ENCODE data around the gene BRPF3.

GRCh38 chr6:36178544-36178943, 18.0 kb upstream of the BRPF3 start:
- TF ChIP-seq, protein P1, sequence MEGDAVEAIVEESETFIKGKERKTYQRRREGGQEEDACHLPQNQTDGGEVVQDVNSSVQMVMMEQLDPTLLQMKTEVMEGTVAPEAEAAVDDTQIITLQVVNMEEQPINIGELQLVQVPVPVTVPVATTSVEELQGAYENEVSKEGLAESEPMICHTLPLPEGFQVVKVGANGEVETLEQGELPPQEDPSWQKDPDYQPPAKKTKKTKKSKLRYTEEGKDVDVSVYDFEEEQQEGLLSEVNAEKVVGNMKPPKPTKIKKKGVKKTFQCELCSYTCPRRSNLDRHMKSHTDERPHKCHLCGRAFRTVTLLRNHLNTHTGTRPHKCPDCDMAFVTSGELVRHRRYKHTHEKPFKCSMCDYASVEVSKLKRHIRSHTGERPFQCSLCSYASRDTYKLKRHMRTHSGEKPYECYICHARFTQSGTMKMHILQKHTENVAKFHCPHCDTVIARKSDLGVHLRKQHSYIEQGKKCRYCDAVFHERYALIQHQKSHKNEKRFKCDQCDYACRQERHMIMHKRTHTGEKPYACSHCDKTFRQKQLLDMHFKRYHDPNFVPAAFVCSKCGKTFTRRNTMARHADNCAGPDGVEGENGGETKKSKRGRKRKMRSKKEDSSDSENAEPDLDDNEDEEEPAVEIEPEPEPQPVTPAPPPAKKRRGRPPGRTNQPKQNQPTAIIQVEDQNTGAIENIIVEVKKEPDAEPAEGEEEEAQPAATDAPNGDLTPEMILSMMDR (tag by site-specific recombination; IDR thresholded peaks at IDR 0.05) = no peak
- TF ChIP-seq ZNF19 (tag by site-specific recombination; IDR thresholded peaks at IDR 0.05; ENCODE audit: low read depth) = no peak
- TF ChIP-seq, protein P2, sequence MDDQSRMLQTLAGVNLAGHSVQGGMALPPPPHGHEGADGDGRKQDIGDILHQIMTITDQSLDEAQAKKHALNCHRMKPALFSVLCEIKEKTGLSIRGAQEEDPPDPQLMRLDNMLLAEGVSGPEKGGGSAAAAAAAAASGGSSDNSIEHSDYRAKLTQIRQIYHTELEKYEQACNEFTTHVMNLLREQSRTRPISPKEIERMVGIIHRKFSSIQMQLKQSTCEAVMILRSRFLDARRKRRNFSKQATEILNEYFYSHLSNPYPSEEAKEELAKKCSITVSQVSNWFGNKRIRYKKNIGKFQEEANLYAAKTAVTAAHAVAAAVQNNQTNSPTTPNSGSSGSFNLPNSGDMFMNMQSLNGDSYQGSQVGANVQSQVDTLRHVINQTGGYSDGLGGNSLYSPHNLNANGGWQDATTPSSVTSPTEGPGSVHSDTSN (CRISPR knock-in tag; IDR thresholded peaks at IDR 0.05) = no peak
- TF ChIP-seq GLIS2 (tag by site-specific recombination; IDR thresholded peaks at IDR 0.05) = no peak
- TF ChIP-seq ZNF549 (tag by site-specific recombination; IDR thresholded peaks at IDR 0.05) = no peak
- no peak for TF ChIP-seq ZNF121 (tag by site-specific recombination; IDR thresholded peaks at IDR 0.05)
- TF ChIP-seq, protein P3, sequence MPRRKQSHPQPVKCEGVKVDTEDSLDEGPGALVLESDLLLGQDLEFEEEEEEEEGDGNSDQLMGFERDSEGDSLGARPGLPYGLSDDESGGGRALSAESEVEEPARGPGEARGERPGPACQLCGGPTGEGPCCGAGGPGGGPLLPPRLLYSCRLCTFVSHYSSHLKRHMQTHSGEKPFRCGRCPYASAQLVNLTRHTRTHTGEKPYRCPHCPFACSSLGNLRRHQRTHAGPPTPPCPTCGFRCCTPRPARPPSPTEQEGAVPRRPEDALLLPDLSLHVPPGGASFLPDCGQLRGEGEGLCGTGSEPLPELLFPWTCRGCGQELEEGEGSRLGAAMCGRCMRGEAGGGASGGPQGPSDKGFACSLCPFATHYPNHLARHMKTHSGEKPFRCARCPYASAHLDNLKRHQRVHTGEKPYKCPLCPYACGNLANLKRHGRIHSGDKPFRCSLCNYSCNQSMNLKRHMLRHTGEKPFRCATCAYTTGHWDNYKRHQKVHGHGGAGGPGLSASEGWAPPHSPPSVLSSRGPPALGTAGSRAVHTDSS (tag by site-specific recombination; IDR thresholded peaks at IDR 0.05) = no peak
- TF ChIP-seq SP2 (tag by site-specific recombination; IDR thresholded peaks at IDR 0.05) = no peak
- TF ChIP-seq, protein P4, sequence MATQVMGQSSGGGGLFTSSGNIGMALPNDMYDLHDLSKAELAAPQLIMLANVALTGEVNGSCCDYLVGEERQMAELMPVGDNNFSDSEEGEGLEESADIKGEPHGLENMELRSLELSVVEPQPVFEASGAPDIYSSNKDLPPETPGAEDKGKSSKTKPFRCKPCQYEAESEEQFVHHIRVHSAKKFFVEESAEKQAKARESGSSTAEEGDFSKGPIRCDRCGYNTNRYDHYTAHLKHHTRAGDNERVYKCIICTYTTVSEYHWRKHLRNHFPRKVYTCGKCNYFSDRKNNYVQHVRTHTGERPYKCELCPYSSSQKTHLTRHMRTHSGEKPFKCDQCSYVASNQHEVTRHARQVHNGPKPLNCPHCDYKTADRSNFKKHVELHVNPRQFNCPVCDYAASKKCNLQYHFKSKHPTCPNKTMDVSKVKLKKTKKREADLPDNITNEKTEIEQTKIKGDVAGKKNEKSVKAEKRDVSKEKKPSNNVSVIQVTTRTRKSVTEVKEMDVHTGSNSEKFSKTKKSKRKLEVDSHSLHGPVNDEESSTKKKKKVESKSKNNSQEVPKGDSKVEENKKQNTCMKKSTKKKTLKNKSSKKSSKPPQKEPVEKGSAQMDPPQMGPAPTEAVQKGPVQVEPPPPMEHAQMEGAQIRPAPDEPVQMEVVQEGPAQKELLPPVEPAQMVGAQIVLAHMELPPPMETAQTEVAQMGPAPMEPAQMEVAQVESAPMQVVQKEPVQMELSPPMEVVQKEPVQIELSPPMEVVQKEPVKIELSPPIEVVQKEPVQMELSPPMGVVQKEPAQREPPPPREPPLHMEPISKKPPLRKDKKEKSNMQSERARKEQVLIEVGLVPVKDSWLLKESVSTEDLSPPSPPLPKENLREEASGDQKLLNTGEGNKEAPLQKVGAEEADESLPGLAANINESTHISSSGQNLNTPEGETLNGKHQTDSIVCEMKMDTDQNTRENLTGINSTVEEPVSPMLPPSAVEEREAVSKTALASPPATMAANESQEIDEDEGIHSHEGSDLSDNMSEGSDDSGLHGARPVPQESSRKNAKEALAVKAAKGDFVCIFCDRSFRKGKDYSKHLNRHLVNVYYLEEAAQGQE (tag by site-specific recombination; IDR thresholded peaks at IDR 0.05) = no peak
- TF ChIP-seq, protein P5, sequence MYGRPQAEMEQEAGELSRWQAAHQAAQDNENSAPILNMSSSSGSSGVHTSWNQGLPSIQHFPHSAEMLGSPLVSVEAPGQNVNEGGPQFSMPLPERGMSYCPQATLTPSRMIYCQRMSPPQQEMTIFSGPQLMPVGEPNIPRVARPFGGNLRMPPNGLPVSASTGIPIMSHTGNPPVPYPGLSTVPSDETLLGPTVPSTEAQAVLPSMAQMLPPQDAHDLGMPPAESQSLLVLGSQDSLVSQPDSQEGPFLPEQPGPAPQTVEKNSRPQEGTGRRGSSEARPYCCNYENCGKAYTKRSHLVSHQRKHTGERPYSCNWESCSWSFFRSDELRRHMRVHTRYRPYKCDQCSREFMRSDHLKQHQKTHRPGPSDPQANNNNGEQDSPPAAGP (tag by site-specific recombination; IDR thresholded peaks at IDR 0.05) = no peak
- no peak for TF ChIP-seq ZNF76 (tag by site-specific recombination; IDR thresholded peaks at IDR 0.05; ENCODE audit: borderline replicate concordance, low read depth)
- TF ChIP-seq ZNF792 (tag by site-specific recombination; IDR thresholded peaks at IDR 0.05) = no peak
- no peak for TF ChIP-seq GLI2 (tag by site-specific recombination; IDR thresholded peaks at IDR 0.05; ENCODE audit: borderline replicate concordance, low read depth)

All from HEK293 (cell line).